PC-3 (cell line): ENCODE data around the gene ZC4H2. TPM values are rescaled to one million over a fixed set of nuclear protein-coding genes. Genes with fewer than 3 reads are reported as not detected.
"Not testable (repeated sequence)": the region's sequence is repeated elsewhere in the genome, so short reads cannot be mapped to it uniquely, and the experiment has no call there.

Experiments
- ATAC-seq: fragments of 200-7000 bp; cut with Tn5 transposase; 2 replicates; pipeline ENCODE4 v1.9.1; 2020; ENCODE audit warnings: mild to moderate bottlenecking, moderate library complexity
- BruUV-seq: library from RNA; stranded (reverse); fragments of 400-500 nt; replicated peaks from 2 replicates; lab custom pipeline; 2021; lab: Mats Ljungman, UMichigan
- CTCF ChIA-PET: fragments of 300-600 bp; sonication (Branson Sonifier 250); formaldehyde crosslinking; loops from one replicate; lab custom pipeline; 2022; ENCODE audit warnings: antibody characterized with exemption; lab: Charles Lee
- POLR2A ChIA-PET: fragments of 300-600 bp; sonication (Branson Sonifier 250); formaldehyde crosslinking; loops from one replicate; lab custom pipeline; 2022; ENCODE audit warnings: antibody characterized with exemption; ENCODE audit not compliant: unreplicated experiment; lab: Charles Lee
- DNase-seq: peaks from one replicate; pipeline ENCODE4 v3.0.0-alpha.2; 2015
- H2AFZ ChIP-seq: fragments of 300-600 bp; sonication (generic); 2 replicates; pipeline ENCODE4 v1.6.0; 2016; ENCODE audit warnings: antibody characterized with exemption, low read length
- H3F3A ChIP-seq: fragments of 300-600 bp; sonication (generic); one replicate; pipeline ENCODE4 v1.6.0; 2017; ENCODE audit warnings: antibody characterized with exemption, low read length, control low read depth, mild to moderate bottlenecking; ENCODE audit not compliant: unreplicated experiment
- H3K27ac ChIP-seq: fragments of 300-600 bp; sonication (generic); 2 replicates; pipeline ENCODE4 v1.5.1; 2016; ENCODE audit warnings: mild to moderate bottlenecking, low read length
- H3K27me3 ChIP-seq: fragments of 300-600 bp; sonication (generic); 2 replicates; pipeline ENCODE4 v1.6.1; 2016; ENCODE audit warnings: low read length, mixed read lengths
- H3K36me3 ChIP-seq: fragments of 300-600 bp; sonication (generic); 2 replicates; pipeline ENCODE4 v1.6.1; 2016; ENCODE audit warnings: low read depth, mixed run types, low read length, mixed read lengths
- H3K4me1 ChIP-seq: fragments of 300-600 bp; sonication (generic); 2 replicates; pipeline ENCODE4 v1.5.1; 2016; ENCODE audit warnings: low read length; ENCODE audit not compliant: insufficient read depth
- H3K4me2 ChIP-seq: fragments of 300-600 bp; sonication (generic); 2 replicates; pipeline ENCODE4 v1.6.0; 2016; ENCODE audit warnings: low read length
- H3K4me3 ChIP-seq: fragments of 300-600 bp; sonication (generic); 2 replicates; pipeline ENCODE4 v1.5.1; 2016; ENCODE audit warnings: mild to moderate bottlenecking, low read length, mixed read lengths
- H3K79me2 ChIP-seq: fragments of 300-600 bp; sonication (generic); 2 replicates; pipeline ENCODE4 v1.6.1; 2017; ENCODE audit warnings: low read length, mixed read lengths
- H3K9ac ChIP-seq: fragments of 300-600 bp; sonication (generic); 2 replicates; pipeline ENCODE4 v1.6.0; 2016; ENCODE audit warnings: mild to moderate bottlenecking, low read length
- H3K9me2 ChIP-seq: fragments of 300-600 bp; sonication (generic); replicated peaks from 2 replicates; pipeline ENCODE4 v1.6.1; 2016; ENCODE audit warnings: mixed run types, low read length, mixed read lengths
- H3K9me3 ChIP-seq: fragments of 300-600 bp; sonication (generic); 2 replicates; pipeline ENCODE4 v1.6.1; 2016; ENCODE audit warnings: low read length, mixed read lengths
- H4K20me1 ChIP-seq: fragments of 300-600 bp; sonication (generic); 2 replicates; pipeline ENCODE4 v1.6.1; 2016; ENCODE audit warnings: low read length, mixed read lengths
- CTCF ChIP-seq: fragments of 300-600 bp; sonication (generic); conservative IDR thresholded peaks from 2 replicates; pipeline ENCODE4 v1.5.1; 2017; ENCODE audit warnings: antibody characterized with exemption, low read depth, mild to moderate bottlenecking, low read length
- EZH2 ChIP-seq: fragments of 300-600 bp; sonication (generic); IDR thresholded peaks from one replicate; pipeline ENCODE4 v1.6.1; 2017; ENCODE audit warnings: antibody characterized with exemption, mild to moderate bottlenecking, low read length; ENCODE audit not compliant: unreplicated experiment
- EZH2phosphoT487 ChIP-seq: fragments of 300-600 bp; sonication (generic); IDR thresholded peaks from 2 replicates; pipeline ENCODE4 v1.6.1; 2018; ENCODE audit warnings: mild to moderate bottlenecking, antibody characterized with exemption, low read length, borderline replicate concordance
- intact Hi-C: fragments of 100-400 bp; cut with micrococcal nuclease; formaldehyde crosslinking; loops from 2 replicates; pipeline ENCODE4 v1.9.0; 2023
- total RNA-seq: library from RNA; depleted of rRNA; stranded (reverse); fragments of >200 nt; gene quantifications from 2 replicates; pipeline ENCODE4 v1.2.3, GENCODE V29; 2014

ZC4H2 gene
- total RNA-seq, 1 experiment from 2014 or later: 11.8 TPM

- Histone ChIP-seq H3K27ac (no peak overlapping the region), H3K4me3 (no peak overlapping the region), H3K9me3 (no peaks in the 10 kb centered on the region), H3K9me2 (no peaks in the 10 kb centered on the region), H3F3A (no peaks in the 10 kb centered on the region), H3K36me3 (no peaks in the 10 kb centered on the region), H3K4me1 (no peaks in the 10 kb centered on the region), H3K27me3 (no peaks in the 10 kb centered on the region), H3K9ac (no peak overlapping the region), H2AFZ (no peak overlapping the region), H3K79me2 (no peaks in the 10 kb centered on the region), H3K4me2 (no peak overlapping the region), H4K20me1 (no peaks in the 10 kb centered on the region)
- intact Hi-C loops: no loop called here
- ATAC-seq: no peak
- POLR2A ChIA-PET: no interaction called here
- no peak for TF ChIP-seq EZH2
- TF ChIP-seq CTCF: no peak
- TF ChIP-seq EZH2phosphoT487: no peak
- no TSS peak for BruUV-seq
- DNase-seq: no peak
- CTCF ChIA-PET: no interaction called here
Measured at GRCh38 chrX:65014230-65014629, 38.0 kb upstream of the ZC4H2 start.

- intact Hi-C loops: no loop called here
- CTCF ChIA-PET: no interaction called here
- Histone ChIP-seq H3K79me2 (no peaks in the 10 kb centered on the region), H3K9me3 (no peaks in the 10 kb centered on the region), H3K9ac (no peak overlapping the region), H3F3A (no peaks in the 10 kb centered on the region), H3K36me3 (no peaks in the 10 kb centered on the region), H2AFZ (no peak overlapping the region), H3K4me1 (no peaks in the 10 kb centered on the region), H3K4me2 (no peak overlapping the region), H3K27ac (no peak overlapping the region), H4K20me1 (no peaks in the 10 kb centered on the region), H3K4me3 (no peak overlapping the region), H3K9me2 (no peaks in the 10 kb centered on the region), H3K27me3 (no peaks in the 10 kb centered on the region)
- no TSS peak for BruUV-seq
- POLR2A ChIA-PET: no interaction called here
- no peak for ATAC-seq
- DNase-seq: no peak
- TF ChIP-seq EZH2phosphoT487: no peak
Measured at GRCh38 chrX:65009459-65009858, 33.2 kb upstream of the ZC4H2 start.

GRCh38 chrX:65002208-65002607, 26.0 kb upstream of the ZC4H2 start:
- H3K27ac ChIP-seq, H3K9ac ChIP-seq, H3K36me3 ChIP-seq, ATAC-seq, H3K4me1 ChIP-seq, DNase-seq, H3K9me3 ChIP-seq, H3F3A ChIP-seq, H3K9me2 ChIP-seq, BruUV-seq, H3K4me2 ChIP-seq, H3K27me3 ChIP-seq, H3K79me2 ChIP-seq, H2AFZ ChIP-seq, POLR2A ChIA-PET, H3K4me3 ChIP-seq, H4K20me1 ChIP-seq, intact Hi-C loops, CTCF ChIA-PET: not testable (repeated sequence)

- Histone ChIP-seq H3K4me3 (no peak overlapping the region), H3K4me1 (no peaks in the 10 kb centered on the region), H3K4me2 (no peak overlapping the region), H4K20me1 (no peaks in the 10 kb centered on the region), H2AFZ (no peak overlapping the region), H3K79me2 (no peaks in the 10 kb centered on the region), H3K36me3 (no peaks in the 10 kb centered on the region), H3K27ac (no peak overlapping the region), H3K9ac (no peak overlapping the region), H3K9me2 (no peaks in the 10 kb centered on the region), H3F3A (no peaks in the 10 kb centered on the region), H3K9me3 (no peaks in the 10 kb centered on the region), H3K27me3 (no peaks in the 10 kb centered on the region)
- ATAC-seq: no peak
- ChIA-PET POLR2A (no interaction called here), CTCF (no interaction called here)
- BruUV-seq: no TSS peak
- DNase-seq: no peak
- intact Hi-C loops: no loop called here
- TF ChIP-seq EZH2: no peak
- no peak for TF ChIP-seq CTCF
- no peak for TF ChIP-seq EZH2phosphoT487
Measured at GRCh38 chrX:64996805-64997204, 20.6 kb upstream of the ZC4H2 start.
